HG02870 (cell line): ENCODE data around the gene B3GAT3.
"Not testable (repeated sequence)": the region's sequence is repeated elsewhere in the genome, so short reads cannot be mapped to it uniquely, and the experiment has no call there.

Experiments
- ATAC-seq: cut with Tn5 transposase; IDR thresholded peaks from one replicate; pipeline ENCODE4 v1.9.1; 2021; ENCODE audit warnings: mild to moderate bottlenecking, moderate library complexity; ENCODE audit not compliant: unreplicated experiment

B3GAT3 gene

DNA sequence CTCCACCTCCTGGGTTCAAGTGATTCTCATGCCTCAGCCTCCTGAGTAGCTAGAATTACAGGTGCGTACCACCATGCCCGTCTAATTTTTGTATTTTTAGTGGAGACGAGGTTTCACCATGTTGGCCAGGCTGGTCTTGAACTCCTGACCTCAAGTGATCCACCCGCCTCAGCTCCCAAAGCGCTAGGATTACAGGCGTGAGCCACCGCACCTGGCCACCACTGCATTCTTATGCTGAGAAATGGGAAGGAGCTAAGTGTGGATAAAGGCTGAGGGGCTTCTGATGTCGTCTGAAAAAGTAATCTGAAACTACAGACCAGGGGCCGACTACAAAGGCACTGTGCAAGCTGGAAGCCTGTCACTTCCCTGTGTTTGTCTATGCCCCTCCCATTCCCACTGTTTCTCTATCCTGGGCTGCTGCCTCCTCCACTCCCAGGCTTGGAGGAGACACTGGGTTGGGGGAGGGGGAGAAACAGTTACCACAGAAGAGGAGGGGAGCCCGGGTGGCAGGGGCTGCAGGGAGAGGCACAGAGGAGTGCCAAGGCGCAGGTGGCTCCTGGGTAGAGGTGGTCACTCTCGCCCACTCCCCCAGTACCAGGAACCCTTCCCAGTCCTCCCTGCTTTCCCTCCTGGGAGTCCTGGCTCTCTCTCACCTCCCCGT, 17.2 kb downstream of the B3GAT3 start:
- no peak for ATAC-seq

DNA sequence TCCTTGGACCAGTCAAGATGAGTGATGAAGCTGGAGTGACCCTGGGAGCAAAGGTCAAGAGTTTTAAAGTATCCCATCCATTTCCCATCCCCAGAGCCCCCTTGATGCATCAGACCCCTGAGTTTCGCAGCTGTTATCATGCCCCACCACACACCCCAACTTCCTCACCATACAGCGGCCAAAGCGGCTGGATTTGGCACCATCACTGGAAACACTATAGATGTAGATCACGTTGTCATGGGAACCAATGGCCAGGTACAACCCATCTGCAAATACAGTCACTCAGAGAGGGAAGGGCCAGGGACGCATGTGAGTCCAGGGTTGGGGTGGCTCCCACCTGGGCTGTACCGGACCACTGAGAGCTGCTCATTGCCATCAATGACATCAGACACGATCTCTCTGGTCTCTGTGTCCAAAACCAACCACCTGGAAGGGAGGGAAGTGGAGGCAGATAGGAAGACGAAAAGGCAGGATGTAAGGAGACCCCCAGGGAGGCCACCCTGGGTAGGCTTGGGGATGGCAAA, 17.9 kb downstream of the B3GAT3 start:
- ATAC-seq, result no peak

DNA sequence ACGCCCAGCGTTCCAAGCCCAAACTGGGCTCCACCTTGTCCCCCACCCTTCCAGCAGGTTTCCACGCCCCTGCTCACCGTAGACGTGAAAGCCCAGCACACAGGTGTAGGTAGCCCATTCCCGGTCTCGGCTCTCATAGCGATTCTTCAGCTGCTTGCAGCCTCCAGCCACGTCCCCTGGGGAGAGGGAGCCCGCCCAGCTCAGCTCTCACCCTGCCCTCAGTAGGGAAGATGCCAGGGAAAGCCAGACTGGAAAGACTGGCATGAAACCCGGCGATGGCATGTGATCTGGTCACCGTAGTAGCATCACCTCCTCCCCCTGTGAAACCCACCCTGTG, 18.7 kb downstream of the B3GAT3 start:
- no peak for ATAC-seq

DNA sequence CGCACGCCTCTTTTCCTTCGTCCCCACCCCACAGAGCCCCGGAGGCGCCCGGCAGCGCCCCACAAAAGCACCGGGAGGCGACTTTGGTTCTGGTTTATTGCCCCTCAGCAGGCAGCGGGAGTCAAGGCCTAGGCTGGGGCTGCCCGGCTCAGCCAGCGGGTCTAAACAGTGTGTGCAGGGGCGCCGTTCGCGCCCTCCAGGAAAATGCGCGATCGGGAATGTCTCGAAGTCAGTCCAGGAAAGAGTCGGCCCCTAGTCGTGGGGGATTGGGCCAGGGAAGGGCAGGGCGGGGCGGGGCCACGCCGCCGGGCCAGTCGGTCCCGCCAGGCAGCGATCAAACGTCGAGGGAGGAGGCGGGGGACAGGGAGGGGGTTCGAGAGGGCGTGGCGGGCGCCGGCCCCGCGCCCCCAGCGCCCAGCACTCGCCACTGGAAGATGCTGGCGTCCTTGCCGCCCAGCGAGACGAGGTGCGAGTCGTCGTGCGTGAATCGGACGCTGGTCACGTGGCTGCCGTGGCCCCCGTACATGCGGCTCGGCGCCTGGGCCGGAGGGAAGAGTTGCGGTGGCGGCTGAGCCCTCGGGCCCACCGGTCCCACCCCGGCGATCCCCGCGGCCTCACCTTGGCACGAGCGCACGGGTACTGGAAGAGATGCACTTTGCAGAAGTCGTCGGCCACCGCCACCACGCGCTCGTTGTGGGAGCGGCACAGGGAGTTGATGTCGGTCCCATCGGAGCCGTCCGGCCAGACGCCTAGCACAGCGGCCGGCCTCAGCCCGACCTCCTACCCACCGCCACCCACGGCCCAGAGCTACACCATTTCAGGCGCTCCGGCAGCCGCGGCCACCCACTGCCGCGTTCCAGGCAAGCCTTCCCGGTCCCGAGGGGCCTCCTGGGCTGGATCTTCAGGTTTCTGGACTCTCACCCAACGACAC, 19.4 kb downstream of the B3GAT3 start:
- no peak for ATAC-seq

DNA sequence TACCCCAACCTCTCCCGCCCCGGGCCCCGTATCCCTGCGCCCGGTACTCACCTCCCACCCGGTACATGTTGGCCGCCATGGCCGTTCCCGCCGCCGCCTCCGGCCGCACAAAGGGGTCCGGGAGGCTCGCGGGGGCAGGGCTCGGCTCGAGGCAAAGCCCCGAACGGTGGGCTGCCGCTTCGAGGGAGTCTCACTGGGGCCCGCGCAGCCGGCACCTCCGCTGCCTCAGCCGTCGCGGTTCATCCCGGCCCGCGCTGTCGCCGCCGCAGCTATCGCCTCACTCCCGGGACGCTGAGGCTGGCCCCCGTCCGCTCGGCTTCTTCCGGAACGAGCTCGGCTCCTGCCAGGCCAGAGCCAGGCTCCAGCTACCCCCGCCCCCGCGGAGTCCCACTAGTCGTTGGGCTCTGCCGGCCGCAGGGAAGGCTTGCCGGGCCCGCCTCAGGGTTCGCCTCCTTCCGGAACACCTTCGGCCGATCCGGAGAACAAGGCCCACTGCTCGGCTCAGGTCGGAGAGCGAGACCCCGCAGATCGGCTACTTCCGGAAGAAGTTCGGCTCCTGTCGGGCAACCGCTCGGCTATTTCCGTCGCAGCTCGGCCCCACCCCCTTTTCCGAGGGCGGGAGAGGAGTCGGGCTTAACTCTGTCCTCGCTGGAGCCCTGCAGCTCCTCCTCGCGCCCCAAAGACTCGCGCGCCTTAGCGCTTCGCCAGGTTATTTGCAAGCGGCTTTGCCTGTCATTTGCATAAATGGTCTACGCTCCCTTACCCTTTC, 20.2 kb downstream of the B3GAT3 start, which contains the start of gene MTA2:
Gene MTA2, minus strand, starts transcription at position 494 of the 769 bp plus-strand sequence. Its CDS starts 415 bp downstream, at position 79.
- ATAC-seq, result peak; percentile 70

DNA sequence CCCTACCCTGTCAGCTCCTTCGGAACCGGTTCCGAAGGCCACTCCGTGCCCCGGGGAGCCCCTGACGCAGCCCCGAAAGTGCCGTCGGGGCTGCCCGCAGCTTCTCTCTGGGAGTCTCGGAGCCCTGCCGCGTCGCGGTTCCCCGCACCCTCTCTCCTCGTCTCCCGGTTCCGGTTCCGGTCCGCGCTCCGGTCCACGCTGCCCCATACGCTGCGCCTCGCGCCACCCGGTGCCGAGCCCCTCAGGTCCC, 20.7 kb downstream of the B3GAT3 start:
- peak; percentile 7 for ATAC-seq

DNA sequence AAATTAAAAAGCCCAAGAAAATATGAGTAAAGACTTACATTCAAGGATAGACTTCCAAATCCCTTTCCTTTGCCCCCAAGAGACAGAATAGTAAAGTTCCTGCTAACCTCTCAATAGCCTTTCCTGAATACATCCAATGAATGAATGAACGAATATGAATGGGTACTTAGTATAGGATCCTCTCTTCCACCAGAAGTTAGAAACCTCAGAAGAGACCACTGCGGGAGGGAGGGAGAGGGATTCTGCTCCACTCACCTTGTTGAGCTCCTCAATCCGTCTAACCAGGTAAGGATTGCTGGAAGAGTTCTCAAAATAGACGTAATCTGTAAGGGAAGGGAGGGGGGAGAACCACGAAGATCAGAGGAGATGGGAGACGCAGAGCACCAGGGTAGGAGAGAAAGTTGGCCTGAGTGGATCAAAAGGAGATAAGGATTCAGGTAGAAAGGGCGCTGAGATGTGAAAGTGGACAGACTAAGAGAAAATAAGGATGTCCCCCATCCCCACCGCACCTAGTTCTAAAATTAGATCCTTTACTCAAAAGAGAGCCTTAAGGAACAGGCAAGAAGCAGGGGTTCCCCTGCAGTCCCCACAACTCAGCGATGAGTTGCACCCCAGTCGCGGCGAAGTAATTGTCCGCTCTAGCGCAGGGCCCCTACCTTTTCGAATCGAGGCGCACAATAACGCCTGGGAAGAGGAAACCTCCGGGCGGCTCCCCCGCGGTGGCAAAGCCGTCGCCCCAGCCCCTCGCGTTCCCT, 21.2 kb downstream of the B3GAT3 start:
- no peak for ATAC-seq

DNA sequence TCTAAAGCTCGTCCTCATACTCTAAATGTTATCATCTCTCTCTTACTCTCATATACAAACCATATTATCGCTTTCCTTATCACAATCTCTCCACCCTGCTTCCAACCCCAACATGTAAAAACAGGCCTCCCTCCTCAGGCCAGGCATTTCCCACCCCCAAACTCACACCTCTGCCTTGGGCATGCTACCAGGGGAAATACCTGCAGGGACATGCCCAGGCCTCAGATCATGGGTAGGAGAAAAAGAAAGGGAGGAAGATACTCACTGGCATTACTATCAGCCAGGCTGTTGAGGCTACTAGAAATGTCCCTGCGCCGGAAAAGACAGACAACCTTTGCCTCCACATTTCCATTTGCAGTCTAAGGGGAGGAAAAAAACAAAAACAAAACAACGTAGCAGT, 21.9 kb downstream of the B3GAT3 start:
- ATAC-seq, result no peak

DNA sequence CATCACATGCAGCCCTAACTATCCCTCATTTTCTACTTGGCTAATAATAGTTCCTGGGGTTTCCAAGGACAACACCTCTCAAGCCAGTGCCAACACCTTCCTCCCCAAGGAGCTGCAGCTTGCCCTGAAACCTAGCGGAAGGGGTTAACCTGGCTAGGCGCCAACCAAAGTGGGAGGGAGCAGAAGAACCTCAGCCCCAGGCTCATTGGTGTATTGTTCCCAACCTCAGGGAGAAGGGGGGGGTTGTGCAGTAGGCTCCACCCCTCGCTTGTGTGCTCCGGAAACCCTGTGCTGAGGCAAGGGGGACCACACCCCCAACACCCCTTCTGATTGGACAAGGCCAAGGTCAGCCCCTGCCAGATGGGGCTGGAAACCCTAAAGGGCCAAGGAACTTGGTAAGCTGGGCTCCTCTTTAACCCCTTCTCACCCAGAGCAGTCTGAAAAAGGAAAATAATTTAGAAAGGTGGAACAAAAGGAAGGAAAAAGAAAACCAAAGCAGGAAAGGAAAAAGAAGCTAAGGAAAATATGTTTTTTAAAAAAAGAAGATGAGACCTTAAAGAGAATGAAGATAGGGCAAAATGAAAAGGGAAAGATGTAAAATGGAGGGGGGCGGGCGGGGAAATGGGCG, 22.6 kb downstream of the B3GAT3 start:
- ATAC-seq, result peak; percentile 41

DNA sequence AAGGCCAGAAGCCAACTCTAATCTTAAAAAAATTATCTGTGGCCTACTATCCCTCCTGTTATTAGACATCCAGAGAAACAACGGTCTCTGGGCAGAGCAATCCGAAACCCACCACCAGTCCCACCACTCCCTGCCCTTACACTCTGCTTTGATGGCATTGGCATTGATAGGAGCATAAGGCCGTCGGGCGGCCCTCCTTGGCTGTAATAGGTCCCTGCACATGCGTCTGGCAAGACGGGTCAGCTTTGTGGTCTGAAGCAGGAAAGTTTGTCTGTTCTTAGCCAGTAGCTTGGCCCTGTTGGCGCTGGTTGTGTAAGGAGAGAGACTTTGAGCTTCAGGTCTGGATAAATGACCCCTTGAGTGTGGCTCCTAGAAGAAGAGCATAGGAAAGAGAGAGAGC, 26.7 kb downstream of the B3GAT3 start:
- ATAC-seq, result no peak

DNA sequence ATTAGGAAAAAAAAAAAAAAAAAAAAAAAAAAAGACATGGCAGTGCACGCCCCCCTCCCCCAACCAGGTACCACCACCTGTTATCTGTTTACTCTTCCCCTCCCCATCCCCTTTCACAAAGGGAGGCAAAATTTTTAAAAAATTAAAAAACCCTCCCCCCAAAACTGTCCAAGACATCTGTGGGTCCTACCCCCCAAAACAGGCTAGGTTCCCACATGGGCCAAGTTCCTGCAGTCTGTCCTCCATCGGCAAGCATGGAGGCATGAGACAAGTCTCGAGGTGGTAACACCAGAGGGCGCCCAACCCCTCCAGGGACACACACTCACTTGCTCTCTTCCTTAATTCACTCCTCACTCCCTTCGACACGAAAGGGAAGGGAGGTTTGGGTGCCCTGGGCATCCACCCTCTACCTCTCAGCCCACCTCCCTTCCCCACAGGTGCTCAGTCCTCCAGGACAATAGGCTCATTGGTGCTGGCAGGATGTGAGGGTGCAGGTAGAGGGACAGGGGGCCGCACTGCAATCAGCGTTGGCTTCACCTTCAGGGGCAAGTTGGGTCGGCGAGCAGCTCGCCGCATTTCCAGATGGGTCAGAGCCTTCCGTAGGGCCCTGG, 28.2 kb downstream of the B3GAT3 start:
- no peak for ATAC-seq

DNA sequence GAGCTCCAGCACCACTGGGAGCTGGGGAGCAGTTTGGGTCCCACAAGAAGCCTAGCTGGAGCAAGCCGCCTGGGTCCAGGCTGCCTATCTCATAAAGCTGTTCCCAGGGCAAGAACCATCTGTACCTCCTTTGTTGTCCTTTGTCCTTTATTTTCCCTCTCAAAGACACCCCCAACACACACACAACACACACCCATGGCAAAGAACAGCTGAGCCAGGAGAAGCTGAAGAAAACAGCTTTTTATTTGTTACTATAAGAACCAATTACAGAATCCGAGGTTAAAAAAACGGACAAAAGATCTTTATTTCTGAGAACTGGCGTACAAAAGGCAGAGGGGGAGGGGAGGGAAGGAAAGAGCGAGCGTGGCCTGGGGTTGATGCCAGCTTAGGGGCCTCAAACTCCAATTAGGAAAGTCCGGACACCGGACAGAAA, 28.8 kb downstream of the B3GAT3 start:
- ATAC-seq, result no peak

DNA sequence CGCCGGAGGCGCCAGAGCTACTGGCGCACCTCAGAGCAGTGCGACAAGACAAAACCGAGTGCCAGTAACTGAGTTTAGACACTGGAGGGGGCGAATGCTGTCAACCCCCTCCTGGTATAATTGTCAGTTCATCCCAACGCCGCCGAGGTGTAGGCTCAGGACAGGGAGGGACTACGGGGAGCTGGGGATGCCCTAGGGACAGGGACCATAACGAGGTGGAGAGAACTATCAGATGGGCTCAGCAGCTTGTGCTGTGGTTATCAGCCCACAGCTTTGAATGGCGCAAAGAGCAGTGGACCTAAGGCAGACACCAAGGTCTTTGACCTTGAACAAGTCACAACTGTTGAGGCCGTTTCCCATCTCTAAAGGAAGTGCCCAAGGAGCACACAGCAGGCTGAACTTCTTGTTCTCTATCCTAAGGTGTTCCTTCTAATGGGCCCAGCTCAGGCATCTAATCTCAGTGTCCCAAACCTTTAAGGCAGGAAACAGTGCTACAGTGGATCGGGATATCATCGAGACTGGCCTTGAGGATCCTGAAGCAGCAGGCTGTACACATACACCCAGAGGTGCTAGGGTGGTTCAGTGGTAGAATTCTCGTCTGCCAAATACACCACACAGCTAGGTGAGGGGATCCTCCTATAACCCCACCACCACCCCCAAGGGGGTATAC, 29.5 kb downstream of the B3GAT3 start:
- ATAC-seq, result no peak

DNA sequence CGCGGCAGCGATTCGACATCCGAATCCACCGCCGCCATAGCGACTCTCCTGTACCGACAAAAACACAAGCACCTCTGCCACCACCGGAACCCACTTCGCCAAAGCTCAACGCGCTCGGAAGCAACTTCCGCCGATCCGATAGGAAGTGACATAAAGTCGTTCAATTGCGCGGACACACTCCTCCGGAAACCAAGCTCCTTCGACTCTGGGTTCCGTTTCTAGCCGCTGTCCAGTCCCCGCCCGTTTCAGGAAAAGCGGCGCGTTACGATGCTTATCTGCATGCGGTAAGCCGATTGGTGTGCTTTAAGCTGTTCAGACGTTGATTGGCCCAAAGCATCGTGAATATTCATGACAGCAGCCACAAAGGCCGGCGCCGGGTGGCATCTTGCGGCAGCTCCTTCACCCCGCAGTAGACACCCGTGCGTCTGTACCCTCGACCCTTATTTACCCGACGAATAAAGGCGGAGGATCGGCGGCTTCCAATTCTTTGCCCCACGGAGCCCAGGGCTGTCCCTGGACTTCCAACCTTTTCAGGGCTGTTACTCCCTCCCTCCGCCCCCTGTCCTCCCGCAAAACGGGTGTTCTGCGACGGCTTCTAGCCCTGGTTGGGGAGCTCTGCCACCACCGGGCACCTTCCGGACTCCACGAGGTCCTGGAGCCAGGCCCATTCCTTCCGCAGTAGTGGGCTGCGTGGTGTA, 30.2 kb downstream of the B3GAT3 start, which contains the start of gene TUT1:
Gene TUT1, minus strand, starts transcription at position 76 of the 698 bp plus-strand sequence. Its CDS starts 38 bp downstream, at position 38.
- peak; percentile 89 for ATAC-seq

DNA sequence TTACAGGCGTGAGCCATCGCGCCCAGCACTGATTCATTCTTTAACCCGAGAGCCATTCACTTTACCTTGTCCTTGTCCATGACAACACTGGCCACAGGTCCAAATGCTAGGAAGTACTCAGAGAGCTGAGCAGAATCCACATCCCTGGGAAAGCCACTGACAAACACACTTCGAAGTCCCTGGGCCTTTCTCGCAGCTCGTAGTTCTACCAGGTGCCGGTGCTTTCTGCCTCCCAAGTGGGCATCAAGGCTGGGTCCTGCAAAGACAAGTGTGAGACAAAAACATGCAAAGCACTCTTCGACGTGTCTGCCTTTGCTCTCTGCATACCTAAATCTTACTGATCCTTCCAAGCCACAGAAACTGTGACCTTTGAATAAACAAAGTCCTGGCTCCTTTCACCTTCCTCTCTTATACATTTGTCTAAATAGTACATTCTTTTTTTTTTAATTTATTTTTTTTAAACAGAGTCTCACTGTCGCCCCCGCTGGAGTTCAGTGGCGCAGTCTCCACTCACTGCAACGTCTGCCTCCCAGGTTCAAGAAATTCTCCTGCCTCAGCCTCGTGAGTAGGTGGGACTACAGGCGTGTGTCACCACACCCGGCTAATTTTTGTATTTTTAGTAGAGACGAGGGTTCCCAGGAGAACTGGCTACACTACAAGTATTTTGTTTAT, 32.7 kb downstream of the B3GAT3 start:
- no peak for ATAC-seq

DNA sequence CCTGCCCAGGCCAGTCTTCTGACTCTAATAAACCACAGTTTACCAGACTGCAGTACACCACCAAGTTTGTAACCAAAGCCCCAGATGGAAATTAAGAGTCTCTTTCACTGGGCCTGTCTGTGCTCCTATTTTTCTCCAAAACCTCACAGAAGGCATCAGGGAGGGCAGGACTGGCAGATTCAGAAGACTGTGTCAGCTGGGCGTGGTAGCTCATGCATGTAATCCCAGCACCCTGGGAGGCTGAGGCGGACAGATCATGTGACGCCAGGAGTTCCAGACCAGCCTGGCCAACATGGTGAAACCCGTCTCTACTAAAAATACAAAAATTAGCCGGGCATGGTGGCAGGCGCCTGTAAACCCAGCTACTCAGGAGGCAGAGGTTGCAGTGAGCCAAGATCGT, 36.4 kb downstream of the B3GAT3 start:
- ATAC-seq, result not testable (repeated sequence)

DNA sequence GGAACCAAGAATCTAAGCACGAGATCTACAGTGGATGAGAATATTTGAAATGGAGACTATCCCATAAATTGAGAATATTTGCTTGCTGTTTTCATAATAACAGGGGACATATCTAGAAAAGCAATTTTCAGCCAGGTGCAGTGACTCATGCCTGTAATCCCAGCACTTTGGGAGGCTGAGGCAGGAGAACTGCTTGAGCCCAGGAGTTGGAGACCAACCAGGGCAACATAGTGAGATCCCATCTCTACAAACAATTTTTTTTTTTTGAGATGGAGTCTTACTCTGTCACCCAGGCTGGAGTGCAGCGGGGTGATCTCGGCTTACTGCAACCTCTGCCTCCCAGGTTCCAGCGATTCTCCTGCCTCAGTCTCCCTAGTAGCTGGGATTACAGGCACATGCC, 40.1 kb downstream of the B3GAT3 start:
- not testable (repeated sequence) for ATAC-seq
